ENCODE results near the gene TIMM8A. TPM values are rescaled to one million over a fixed set of nuclear protein-coding genes. Genes with fewer than 3 reads are reported as not detected.

TIMM8A gene, protein sequence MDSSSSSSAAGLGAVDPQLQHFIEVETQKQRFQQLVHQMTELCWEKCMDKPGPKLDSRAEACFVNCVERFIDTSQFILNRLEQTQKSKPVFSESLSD
- 10 to 100 TPM; 42.8 to 44.4 TPM for total RNA-seq

GRCh38 chrX:101348452-101349192 lies at the start of gene TIMM8A:
TIMM8A (minus strand) TSS chrX:101348742; CDS start chrX:101348664, 78 bp downstream.
- POLR2A ChIA-PET, result interaction anchor here (0.5 to 2.0 kb wide), 3 partner anchors 42 to 584 kb away, joined by 3 to 14 read pairs (median 3); partner anchors contain the start of genes RPL36A and ZMAT1
- CTCF ChIA-PET, result interaction anchor here (3.4 kb wide), 1 partner anchor 42 kb away, joined by 11 read pairs; the partner anchor contains the start of gene RPL36A

DNA sequence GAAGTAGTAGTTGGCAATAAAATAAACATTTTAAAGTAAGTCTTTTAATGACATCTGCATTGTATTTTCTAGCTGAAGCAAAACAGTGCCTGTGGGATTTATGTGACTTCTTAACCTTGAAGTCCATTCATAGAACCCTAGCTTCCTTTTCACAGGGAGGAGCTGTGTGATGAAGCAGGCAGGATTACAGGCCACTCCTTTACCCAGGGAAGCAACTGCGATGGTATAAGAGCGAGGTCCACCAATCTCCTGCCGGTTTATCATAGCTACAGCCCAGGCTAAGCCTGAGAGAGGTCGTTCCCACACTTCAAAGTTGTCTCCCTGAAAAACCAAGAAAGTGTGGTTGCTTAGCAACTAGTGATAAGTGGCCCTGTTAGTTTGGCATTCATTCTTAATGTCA lies 49.2 kb upstream of the TIMM8A start:
- CTCF ChIA-PET, result no interaction called here
- POLR2A ChIA-PET, result interaction anchor here (0.7 kb wide), 1 partner anchor 358 kb away, joined by 3 read pairs; no protein-coding TSS in a partner anchor

GRCh38 chrX:101395789-101396188 lies 47.2 kb upstream of the TIMM8A start:
- POLR2A ChIA-PET, result no interaction called here
- CTCF ChIA-PET, result no interaction called here

GRCh38 chrX:101394372-101394771 lies 45.8 kb upstream of the TIMM8A start:
- ChIA-PET POLR2A (interaction anchor here (1.0 kb wide), 1 partner anchor 13 kb away, joined by 4 read pairs; the partner anchor contains the start of genes GLA and HNRNPH2), CTCF (no interaction called here)

DNA sequence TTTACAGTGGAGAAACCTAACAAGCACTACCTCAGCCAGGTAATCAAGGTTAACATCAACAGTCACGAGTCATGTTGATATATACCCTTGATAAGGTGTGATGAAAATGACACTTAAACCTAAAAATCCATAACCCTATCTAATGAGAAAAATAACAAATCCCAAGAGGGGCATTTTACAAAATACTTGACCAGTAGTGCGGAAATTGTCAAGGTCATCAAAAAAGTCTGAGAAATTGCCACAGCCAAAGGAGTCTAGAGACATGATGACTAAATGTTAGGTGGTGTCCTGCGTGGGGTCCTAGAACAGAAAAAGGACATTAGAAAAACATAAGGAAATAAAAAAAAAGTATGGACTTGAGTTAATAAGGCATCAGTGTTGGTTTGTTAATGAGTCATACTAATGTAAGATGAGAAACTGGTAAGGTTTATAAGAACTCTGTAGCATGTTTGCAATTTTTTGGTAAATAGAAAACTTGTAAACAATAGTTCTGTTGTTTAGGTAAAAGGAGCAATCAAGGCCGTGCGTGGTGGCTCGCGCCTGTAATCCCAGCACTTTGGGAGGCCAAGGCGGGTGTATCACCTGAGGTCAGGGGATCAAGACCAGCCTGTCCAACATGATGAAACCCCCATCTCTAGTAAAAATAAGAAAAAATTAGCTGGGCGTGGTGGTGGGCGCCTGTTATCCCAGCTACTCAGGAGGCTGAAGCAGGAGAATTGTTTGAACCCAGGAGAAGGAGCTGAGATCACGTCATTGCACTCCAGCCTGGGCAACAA lies 45.2 kb upstream of the TIMM8A start:
- ChIA-PET POLR2A (interaction anchor here (1.0 kb wide), 1 partner anchor 14 kb away, joined by 4 read pairs; the partner anchor contains the start of genes GLA and HNRNPH2), CTCF (no interaction called here)

- ChIA-PET CTCF (interaction anchor here (2.3 kb wide), 1 partner anchor 44 kb away, joined by 11 read pairs; the partner anchor contains the start of gene TIMM8A), POLR2A (interaction anchor here (1.3 kb wide), 1 partner anchor 16 kb away, joined by 4 read pairs; the partner anchor contains the start of genes GLA and HNRNPH2)
Measured at GRCh38 chrX:101391831-101392230, 43.3 kb upstream of the TIMM8A start.

- ChIA-PET POLR2A (interaction anchor here (0.5 to 1.9 kb wide), 9 partner anchors 13 to 541 kb away, joined by 3 to 14 read pairs (median 4); partner anchors contain the start of genes GLA, HNRNPH2, TIMM8A and ZMAT1), CTCF (interaction anchor here (0.6 to 2.3 kb wide), 5 partner anchors 10 to 583 kb away, joined by 3 to 11 read pairs (median 3); partner anchors contain the start of gene TIMM8A)
Measured at GRCh38 chrX:101390664-101391525, 42.4 kb upstream of the TIMM8A start, which contains the start of gene RPL36A. RPL36A (plus strand) TSS chrX:101391011; CDS start chrX:101391044, 33 bp downstream.

- ChIA-PET POLR2A (no interaction called here), CTCF (no interaction called here)
Measured at GRCh38 chrX:101388604-101389003, 40.1 kb upstream of the TIMM8A start.

GRCh38 chrX:101386542-101386885 lies 38.0 kb upstream of the TIMM8A start:
- ChIA-PET CTCF (no interaction called here), POLR2A (no interaction called here)

DNA sequence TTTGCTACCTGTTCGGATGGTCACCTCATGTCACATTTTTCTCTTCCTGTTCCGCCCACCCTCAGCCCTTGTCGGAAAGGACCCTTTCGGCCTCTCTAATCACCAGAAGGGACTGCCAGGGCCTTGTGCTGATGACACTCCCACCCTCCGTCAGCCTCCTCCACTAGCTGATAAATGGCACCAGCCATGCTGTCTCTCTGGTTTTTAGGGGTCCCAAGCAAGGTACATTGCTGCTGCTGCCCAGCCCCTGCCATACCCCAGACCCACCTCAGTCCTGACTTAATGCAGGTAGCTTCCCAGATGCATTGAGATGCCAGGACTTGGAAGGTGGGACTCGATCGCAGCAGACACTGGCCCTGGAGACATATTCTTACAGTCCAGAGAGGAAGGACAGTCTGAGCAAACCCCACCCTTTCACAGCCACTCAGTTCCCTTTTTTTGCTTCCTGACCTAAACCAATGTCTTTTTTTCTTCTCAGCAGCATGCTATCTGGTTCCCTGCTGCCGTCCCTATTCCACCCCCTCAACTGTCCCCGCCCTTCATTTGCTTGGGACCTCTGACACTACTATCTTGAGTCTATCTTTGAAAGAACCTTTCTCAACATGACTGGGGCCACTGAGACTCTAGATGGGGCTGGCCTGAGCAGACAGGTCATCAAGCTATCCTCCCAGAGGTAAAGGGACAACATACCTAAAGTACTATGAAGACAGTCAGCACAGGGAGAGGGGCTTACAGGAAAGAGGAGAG lies 37.4 kb upstream of the TIMM8A start, which contains the start of gene BTK:
TSS of gene BTK (minus strand) at position 397 of the 747 bp plus-strand sequence. CDS start 10,907 bp downstream, outside the sequence.
- ChIA-PET CTCF (no interaction called here), POLR2A (no interaction called here)

DNA sequence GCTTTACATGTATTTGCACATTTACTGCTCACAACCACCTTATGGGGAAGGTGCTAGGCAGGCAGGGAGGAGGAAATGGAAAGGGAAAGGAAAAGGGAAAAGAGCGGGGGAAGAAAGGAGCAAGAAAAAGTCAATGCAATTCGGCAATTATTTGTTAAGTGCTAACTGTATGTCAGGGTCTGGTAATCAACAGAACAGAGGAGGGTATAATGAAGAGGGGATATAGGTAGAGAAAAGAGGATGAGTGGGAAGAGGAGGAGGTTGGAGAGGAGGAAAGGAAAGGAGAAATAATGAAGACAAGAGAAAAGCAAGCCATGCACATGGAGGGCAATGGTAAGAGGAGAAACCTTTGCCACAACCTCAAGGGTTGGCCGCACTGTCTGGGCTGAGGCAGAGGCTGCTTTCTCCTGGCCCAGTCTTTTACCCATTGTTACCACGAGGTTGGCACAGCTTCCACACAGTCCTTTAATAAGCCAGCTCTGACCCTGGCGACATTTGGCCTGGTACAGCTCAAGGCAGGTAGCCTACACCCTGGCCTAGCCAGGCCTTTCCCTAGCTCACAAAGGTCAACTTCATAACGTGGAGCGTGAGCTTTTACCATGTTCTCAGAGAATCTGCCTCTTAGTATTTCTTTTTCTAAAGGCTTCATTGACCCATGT lies 36.6 kb upstream of the TIMM8A start:
- ChIA-PET CTCF (no interaction called here), POLR2A (no interaction called here)

GRCh38 chrX:101383679-101384205 lies 35.2 kb upstream of the TIMM8A start:
- POLR2A ChIA-PET, result no interaction called here
- CTCF ChIA-PET, result no interaction called here

- CTCF ChIA-PET, result no interaction called here
Measured at GRCh38 chrX:101377547-101377946, 29.0 kb upstream of the TIMM8A start.

DNA sequence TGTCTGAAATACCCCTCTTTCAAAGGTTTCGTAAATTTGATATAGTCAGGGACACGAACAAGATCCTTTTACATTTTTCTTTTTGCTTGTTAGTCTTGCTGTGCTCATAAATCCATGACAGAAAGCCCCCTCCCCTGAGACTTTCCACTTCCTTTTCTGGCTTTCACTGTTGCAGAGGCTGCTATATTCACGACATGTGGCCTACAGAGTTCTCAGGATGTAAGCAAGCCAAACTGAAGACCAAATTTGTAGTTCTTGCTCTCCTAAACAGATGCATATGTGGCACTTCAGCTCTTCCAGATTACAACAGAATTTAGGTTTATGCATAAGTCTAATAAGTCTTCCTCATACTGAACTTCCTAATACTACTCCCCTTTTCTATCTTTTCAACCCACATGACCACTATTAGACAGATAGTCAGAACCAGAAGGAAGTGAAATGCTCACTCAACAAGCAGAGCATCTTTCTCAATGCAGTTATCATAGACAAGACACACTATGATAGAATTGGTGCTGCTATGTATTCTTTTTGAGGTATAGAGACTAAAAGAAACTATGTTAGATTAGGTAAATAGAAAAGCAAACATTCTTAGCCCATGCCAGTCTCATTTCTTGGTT lies 22.5 kb upstream of the TIMM8A start:
- ChIA-PET POLR2A (no interaction called here), CTCF (no interaction called here)

More at GRCh38 chrX:101377547-101377946, 29.0 kb upstream of the TIMM8A start:
- POLR2A ChIA-PET, result no interaction called here

GRCh38 chrX:101369687-101370086 lies 21.1 kb upstream of the TIMM8A start:
- POLR2A ChIA-PET, result no interaction called here
- CTCF ChIA-PET, result no interaction called here

GRCh38 chrX:101368800-101369199 lies 20.3 kb upstream of the TIMM8A start:
- POLR2A ChIA-PET, result no interaction called here
- CTCF ChIA-PET, result no interaction called here

DNA sequence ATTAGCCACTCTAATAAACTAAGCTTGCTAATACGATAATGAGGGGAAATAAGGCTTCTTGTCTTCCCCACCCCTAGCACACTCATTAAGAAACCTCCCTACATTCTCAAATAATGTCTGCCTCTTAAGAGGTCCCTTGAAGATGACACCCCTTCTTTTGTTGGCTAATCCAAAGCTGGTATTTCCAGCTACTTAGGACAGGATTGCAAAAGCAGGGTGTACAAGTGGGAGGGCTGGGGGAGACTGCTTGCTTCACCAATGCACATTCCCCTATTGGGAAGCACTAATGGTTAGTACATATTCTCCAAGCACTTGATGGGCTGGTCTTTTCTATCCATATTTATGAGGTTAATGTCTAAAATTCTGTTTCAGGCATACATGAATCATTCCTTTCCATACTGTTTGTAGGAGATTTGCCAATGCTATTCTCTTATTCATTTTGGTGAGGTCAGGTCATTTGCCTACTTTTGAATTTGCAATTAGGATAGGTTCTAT lies 16.8 kb upstream of the TIMM8A start:
- ChIA-PET CTCF (no interaction called here), POLR2A (no interaction called here)
